GM19395 (cell line): ENCODE data around the gene SLC31A2.
"Not testable (repeated sequence)": the region's sequence is repeated elsewhere in the genome, so short reads cannot be mapped to it uniquely, and the experiment has no call there.

ENCODE experiments used
- ATAC-seq: cut with Tn5 transposase; IDR thresholded peaks from one replicate; pipeline ENCODE4 v1.9.1; 2021; ENCODE audit warnings: mild to moderate bottlenecking, moderate library complexity; ENCODE audit not compliant: unreplicated experiment

Gene SLC31A2

GRCh38 chr9:113149561-113149960, 1.2 kb upstream of the SLC31A2 start:
- not testable (repeated sequence) for ATAC-seq

GRCh38 chr9:113151696-113152630, 1.2 kb downstream of the SLC31A2 start:
- ATAC-seq, result no peak

- ATAC-seq, result no peak
Measured at GRCh38 chr9:113152699-113153098, 1.9 kb downstream of the SLC31A2 start.

GRCh38 chr9:113153599-113153998, 2.8 kb downstream of the SLC31A2 start:
- ATAC-seq, result no peak

GRCh38 chr9:113154471-113154870, 3.7 kb downstream of the SLC31A2 start:
- ATAC-seq, result no peak

GRCh38 chr9:113154946-113155345, 4.1 kb downstream of the SLC31A2 start:
- ATAC-seq, result no peak

GRCh38 chr9:113155911-113156588, 5.2 kb downstream of the SLC31A2 start:
- ATAC-seq, result no peak

GRCh38 chr9:113156880-113157279, 6.1 kb downstream of the SLC31A2 start:
- no peak for ATAC-seq

- no peak for ATAC-seq
Measured at GRCh38 chr9:113158446-113158845, 7.6 kb downstream of the SLC31A2 start.

GRCh38 chr9:113160571-113160970, 9.8 kb downstream of the SLC31A2 start:
- no peak for ATAC-seq

- no peak for ATAC-seq
Measured at GRCh38 chr9:113163001-113163400, 12.2 kb downstream of the SLC31A2 start.

- no peak for ATAC-seq
Measured at GRCh38 chr9:113164536-113165300, 13.9 kb downstream of the SLC31A2 start.

- no peak for ATAC-seq
Measured at GRCh38 chr9:113166039-113166438, 15.2 kb downstream of the SLC31A2 start.

- ATAC-seq, result no peak
Measured at GRCh38 chr9:113168809-113169208, 18.0 kb downstream of the SLC31A2 start.

- no peak for ATAC-seq
Measured at GRCh38 chr9:113173341-113173740, 22.5 kb downstream of the SLC31A2 start.

GRCh38 chr9:113176803-113177202, 26.0 kb downstream of the SLC31A2 start:
- no peak for ATAC-seq

GRCh38 chr9:113177251-113177650, 26.4 kb downstream of the SLC31A2 start:
- no peak for ATAC-seq

- no peak for ATAC-seq
Measured at GRCh38 chr9:113178087-113178486, 27.3 kb downstream of the SLC31A2 start.

- ATAC-seq, result no peak
Measured at GRCh38 chr9:113179839-113180238, 29.0 kb downstream of the SLC31A2 start.

GRCh38 chr9:113181165-113181564, 30.4 kb downstream of the SLC31A2 start:
- ATAC-seq, result no peak

- ATAC-seq, result no peak
Measured at GRCh38 chr9:113183956-113184488, 33.2 kb downstream of the SLC31A2 start.
